H1 (cell line): Measurements from ENCODE around the gene KCNAB2. TPM values are rescaled to one million over a fixed set of nuclear protein-coding genes. Genes with fewer than 3 reads are reported as not detected.

Experiments
- CHD1 ChIP-seq: IDR thresholded peaks from 2 replicates; pipeline ENCODE4 v1.6.1; 2012; ENCODE audit warnings: low read depth, low read length, improper control_type of control experiment
- JUN ChIP-seq: IDR thresholded peaks from 2 replicates; pipeline ENCODE4 v1.6.1; 2011; ENCODE audit warnings: low read depth, mild to moderate bottlenecking, improper control_type of control experiment, low read length
- KDM4A ChIP-seq: IDR thresholded peaks from one replicate; pipeline ENCODE4 v1.7.1; 2012; ENCODE audit warnings: low read depth, mild to moderate bottlenecking, moderate library complexity, low read length, inconsistent platforms; ENCODE audit not compliant: severe bottlenecking
- MAFK ChIP-seq: IDR thresholded peaks from 2 replicates; pipeline ENCODE4 v1.6.1; 2012; ENCODE audit warnings: low read depth, mild to moderate bottlenecking, improper control_type of control experiment, low read length
- POLR2AphosphoS5 ChIP-seq: IDR thresholded peaks from 2 replicates; pipeline ENCODE4 v1.6.1; 2011; ENCODE audit warnings: low read depth, low read length
- RAD21 ChIP-seq, 2 experiments: IDR thresholded peaks in 1 of 2; conservative IDR thresholded peaks in 1 of 2; 2 replicates each; pipeline ENCODE4 v1.6.1; 2011; ENCODE audit warnings: low read depth in 2 of 2, low read length in 2 of 2, improper control_type of control experiment in 1 of 2, inconsistent platforms in 1 of 2, mild to moderate bottlenecking in 1 of 2, moderate library complexity in 1 of 2
- RNF2 ChIP-seq: fragments of 200-900, 300-1000 bp; sonication (generic); IDR thresholded peaks from 2 replicates; pipeline ENCODE4 v1.7.1; 2016; ENCODE audit warnings: borderline replicate concordance, low read depth, mild to moderate bottlenecking, antibody characterized with exemption, low read length; ENCODE audit not compliant: poor library complexity, severe bottlenecking; ENCODE audit errors: missing control alignments
- SP2 ChIP-seq: IDR thresholded peaks from 2 replicates; pipeline ENCODE4 v1.6.1; 2012; ENCODE audit warnings: mild to moderate bottlenecking, low read length, inconsistent platforms
- SRF ChIP-seq: IDR thresholded peaks from 2 replicates; pipeline ENCODE4 v1.6.1; 2011; ENCODE audit warnings: mild to moderate bottlenecking, low read depth, low read length, moderate library complexity
- polyA plus RNA-seq, 7 experiments: library from polyadenylated mRNA; depleted of rRNA in 3 of 7; stranded (reverse) in 5 of 7; unstranded in 2 of 7; fragments of >200 nt in 5 of 7; fragments of 200-250 nt in 2 of 7; gene quantifications; 1 replicate in 5 of 7; 2 replicates in 1 of 7; 4 replicates in 1 of 7; pipeline versions ENCODE4 v1.2.1 to v1.2.3, GENCODE V29; 2011 to 2013; ENCODE audit warnings: missing spikeins in 2 of 7, mixed read lengths in 2 of 7
- total RNA-seq: library from RNA; stranded (reverse); fragmentation: NEBNext Ultra II Directional; extraction: Animal tissue kit (Norgen Biotek cat#: 25700); gene quantifications from 2 replicates; pipeline ENCODE4 v1.2.1, GENCODE V29; 2021
- TF ChIP-seq, protein P1 (sequence below): fragments of 300-600 bp; sonication (generic); IDR thresholded peaks from 2 replicates; pipeline ENCODE4 v1.7.1; 2012; ENCODE audit warnings: low read length, moderate library complexity, mild to moderate bottlenecking, inconsistent platforms; ENCODE audit not compliant: insufficient replicate concordance
- TF ChIP-seq, protein P2 (sequence below): IDR thresholded peaks from 2 replicates; pipeline ENCODE4 v1.6.1; 2012; ENCODE audit warnings: inconsistent platforms

KCNAB2 gene
- total and polyA plus RNA-seq, 2 of the 8 experiments (the other 6 are each of a cell fraction or from before 2014, with no cell fraction given) = 4.5 to 7.0 TPM

DNA sequence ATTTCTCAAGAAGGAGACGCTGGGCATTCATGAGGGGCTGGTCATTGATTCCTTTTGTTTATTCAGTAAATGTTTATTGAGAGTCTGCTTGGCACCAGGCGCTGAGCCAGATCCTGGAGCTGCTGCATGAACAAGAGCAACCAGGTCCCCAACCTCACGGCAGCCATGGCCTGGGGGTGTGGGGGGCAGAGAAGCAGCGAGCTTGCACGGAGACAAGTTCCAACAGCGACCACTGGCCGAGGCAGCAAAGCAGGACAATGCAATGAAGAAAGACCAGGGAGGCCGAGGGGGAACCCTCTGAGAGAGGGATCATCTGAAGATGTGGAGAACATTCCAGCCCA, 7.5 kb downstream of the KCNAB2 start (continued):
- TF ChIP-seq, protein P1, sequence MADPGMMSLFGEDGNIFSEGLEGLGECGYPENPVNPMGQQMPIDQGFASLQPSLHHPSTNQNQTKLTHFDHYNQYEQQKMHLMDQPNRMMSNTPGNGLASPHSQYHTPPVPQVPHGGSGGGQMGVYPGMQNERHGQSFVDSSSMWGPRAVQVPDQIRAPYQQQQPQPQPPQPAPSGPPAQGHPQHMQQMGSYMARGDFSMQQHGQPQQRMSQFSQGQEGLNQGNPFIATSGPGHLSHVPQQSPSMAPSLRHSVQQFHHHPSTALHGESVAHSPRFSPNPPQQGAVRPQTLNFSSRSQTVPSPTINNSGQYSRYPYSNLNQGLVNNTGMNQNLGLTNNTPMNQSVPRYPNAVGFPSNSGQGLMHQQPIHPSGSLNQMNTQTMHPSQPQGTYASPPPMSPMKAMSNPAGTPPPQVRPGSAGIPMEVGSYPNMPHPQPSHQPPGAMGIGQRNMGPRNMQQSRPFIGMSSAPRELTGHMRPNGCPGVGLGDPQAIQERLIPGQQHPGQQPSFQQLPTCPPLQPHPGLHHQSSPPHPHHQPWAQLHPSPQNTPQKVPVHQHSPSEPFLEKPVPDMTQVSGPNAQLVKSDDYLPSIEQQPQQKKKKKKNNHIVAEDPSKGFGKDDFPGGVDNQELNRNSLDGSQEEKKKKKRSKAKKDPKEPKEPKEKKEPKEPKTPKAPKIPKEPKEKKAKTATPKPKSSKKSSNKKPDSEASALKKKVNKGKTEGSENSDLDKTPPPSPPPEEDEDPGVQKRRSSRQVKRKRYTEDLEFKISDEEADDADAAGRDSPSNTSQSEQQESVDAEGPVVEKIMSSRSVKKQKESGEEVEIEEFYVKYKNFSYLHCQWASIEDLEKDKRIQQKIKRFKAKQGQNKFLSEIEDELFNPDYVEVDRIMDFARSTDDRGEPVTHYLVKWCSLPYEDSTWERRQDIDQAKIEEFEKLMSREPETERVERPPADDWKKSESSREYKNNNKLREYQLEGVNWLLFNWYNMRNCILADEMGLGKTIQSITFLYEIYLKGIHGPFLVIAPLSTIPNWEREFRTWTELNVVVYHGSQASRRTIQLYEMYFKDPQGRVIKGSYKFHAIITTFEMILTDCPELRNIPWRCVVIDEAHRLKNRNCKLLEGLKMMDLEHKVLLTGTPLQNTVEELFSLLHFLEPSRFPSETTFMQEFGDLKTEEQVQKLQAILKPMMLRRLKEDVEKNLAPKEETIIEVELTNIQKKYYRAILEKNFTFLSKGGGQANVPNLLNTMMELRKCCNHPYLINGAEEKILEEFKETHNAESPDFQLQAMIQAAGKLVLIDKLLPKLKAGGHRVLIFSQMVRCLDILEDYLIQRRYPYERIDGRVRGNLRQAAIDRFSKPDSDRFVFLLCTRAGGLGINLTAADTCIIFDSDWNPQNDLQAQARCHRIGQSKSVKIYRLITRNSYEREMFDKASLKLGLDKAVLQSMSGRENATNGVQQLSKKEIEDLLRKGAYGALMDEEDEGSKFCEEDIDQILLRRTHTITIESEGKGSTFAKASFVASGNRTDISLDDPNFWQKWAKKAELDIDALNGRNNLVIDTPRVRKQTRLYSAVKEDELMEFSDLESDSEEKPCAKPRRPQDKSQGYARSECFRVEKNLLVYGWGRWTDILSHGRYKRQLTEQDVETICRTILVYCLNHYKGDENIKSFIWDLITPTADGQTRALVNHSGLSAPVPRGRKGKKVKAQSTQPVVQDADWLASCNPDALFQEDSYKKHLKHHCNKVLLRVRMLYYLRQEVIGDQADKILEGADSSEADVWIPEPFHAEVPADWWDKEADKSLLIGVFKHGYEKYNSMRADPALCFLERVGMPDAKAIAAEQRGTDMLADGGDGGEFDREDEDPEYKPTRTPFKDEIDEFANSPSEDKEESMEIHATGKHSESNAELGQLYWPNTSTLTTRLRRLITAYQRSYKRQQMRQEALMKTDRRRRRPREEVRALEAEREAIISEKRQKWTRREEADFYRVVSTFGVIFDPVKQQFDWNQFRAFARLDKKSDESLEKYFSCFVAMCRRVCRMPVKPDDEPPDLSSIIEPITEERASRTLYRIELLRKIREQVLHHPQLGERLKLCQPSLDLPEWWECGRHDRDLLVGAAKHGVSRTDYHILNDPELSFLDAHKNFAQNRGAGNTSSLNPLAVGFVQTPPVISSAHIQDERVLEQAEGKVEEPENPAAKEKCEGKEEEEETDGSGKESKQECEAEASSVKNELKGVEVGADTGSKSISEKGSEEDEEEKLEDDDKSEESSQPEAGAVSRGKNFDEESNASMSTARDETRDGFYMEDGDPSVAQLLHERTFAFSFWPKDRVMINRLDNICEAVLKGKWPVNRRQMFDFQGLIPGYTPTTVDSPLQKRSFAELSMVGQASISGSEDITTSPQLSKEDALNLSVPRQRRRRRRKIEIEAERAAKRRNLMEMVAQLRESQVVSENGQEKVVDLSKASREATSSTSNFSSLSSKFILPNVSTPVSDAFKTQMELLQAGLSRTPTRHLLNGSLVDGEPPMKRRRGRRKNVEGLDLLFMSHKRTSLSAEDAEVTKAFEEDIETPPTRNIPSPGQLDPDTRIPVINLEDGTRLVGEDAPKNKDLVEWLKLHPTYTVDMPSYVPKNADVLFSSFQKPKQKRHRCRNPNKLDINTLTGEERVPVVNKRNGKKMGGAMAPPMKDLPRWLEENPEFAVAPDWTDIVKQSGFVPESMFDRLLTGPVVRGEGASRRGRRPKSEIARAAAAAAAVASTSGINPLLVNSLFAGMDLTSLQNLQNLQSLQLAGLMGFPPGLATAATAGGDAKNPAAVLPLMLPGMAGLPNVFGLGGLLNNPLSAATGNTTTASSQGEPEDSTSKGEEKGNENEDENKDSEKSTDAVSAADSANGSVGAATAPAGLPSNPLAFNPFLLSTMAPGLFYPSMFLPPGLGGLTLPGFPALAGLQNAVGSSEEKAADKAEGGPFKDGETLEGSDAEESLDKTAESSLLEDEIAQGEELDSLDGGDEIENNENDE = no peak
- TF ChIP-seq KDM4A (no peak), SRF (no peak), CHD1 (no peak), MAFK (no peak), RNF2 (no peak), SP2 (no peak), JUN (no peak), RAD21 (IDR thresholded peaks at IDR 0.05 in 1 of 2, conservative IDR thresholded peaks at IDR 0.05 in 1 of 2; ENCODE audit: low read depth in 2 of 2, low read length in 2 of 2) (no peak), POLR2AphosphoS5 (no peak)
- TF ChIP-seq, protein P2, sequence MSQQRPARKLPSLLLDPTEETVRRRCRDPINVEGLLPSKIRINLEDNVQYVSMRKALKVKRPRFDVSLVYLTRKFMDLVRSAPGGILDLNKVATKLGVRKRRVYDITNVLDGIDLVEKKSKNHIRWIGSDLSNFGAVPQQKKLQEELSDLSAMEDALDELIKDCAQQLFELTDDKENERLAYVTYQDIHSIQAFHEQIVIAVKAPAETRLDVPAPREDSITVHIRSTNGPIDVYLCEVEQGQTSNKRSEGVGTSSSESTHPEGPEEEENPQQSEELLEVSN = no peak
